Mesothelial cell of epicardium (in vitro differentiated cells): ENCODE results near the gene CDKAL1. TPM values are rescaled to one million over a fixed set of nuclear protein-coding genes. Genes with fewer than 3 reads are reported as not detected.
A peak's percentile ranks its signal among the peaks of the same experiment; 100 is the strongest.
"Not testable (repeated sequence)": the region's sequence is repeated elsewhere in the genome, so short reads cannot be mapped to it uniquely, and the experiment has no call there.

Source experiments
- DNase-seq, 2 experiments: peaks; one replicate each; pipeline ENCODE4 v3.0.0; 2021; ENCODE audit warnings: low spot score in 2 of 2; ENCODE audit not compliant: unreplicated experiment in 2 of 2
- H3K27ac Mint-ChIP-seq: 2 replicates; pipeline ENCODE4 v1.8.0; 2021; ENCODE audit warnings: mixed read lengths
- H3K27me3 Mint-ChIP-seq: 2 replicates; pipeline ENCODE4 v1.8.0; 2021; ENCODE audit warnings: low read depth, mixed read lengths
- H3K36me3 Mint-ChIP-seq: 2 replicates; pipeline ENCODE4 v1.8.0; 2021; ENCODE audit warnings: mixed read lengths
- H3K4me1 Mint-ChIP-seq: 2 replicates; pipeline ENCODE4 v1.8.0; 2021; ENCODE audit warnings: mixed read lengths
- H3K4me3 Mint-ChIP-seq: 2 replicates; pipeline ENCODE4 v1.8.0; 2021; ENCODE audit warnings: mild to moderate bottlenecking, moderate library complexity, mixed read lengths
- H3K9me3 Mint-ChIP-seq: 2 replicates; pipeline ENCODE4 v1.8.0; 2021; ENCODE audit warnings: mixed read lengths
- CTCF ChIP-seq: fragments of 200-600 bp; sonication (generic); IDR thresholded peaks from one replicate; pipeline ENCODE4 v1.5.0; 2021; ENCODE audit warnings: antibody characterized with exemption; ENCODE audit not compliant: unreplicated experiment
- total RNA-seq: library from RNA; stranded (reverse); gene quantifications from 3 replicates; pipeline ENCODE4 v1.2.1, GENCODE V29; 2021

Gene CDKAL1
- total RNA-seq, 1 donor from 2014 or later = 22.6 TPM

GRCh38 chr6:20921578-20921977 lies 387.3 kb downstream of the CDKAL1 start:
- DNase-seq = no peak
- Mint-ChIP-seq H3K36me3 (peaks cover 2% of the 10 kb centered on the region), H3K27ac (no peak overlapping the region)

GRCh38 chr6:20922743-20923142 lies 388.5 kb downstream of the CDKAL1 start:
- TF ChIP-seq CTCF = no peak
- DNase-seq = no peak
- Mint-ChIP-seq H3K4me1 (peaks cover 8% of the 10 kb centered on the region), H3K27me3 (no peaks in the 10 kb centered on the region), H3K4me3 (no peak overlapping the region), H3K27ac (no peak overlapping the region), H3K36me3 (no peaks in the 10 kb centered on the region), H3K9me3 (no peaks in the 10 kb centered on the region)

More at GRCh38 chr6:20921578-20921977, 387.3 kb downstream of the CDKAL1 start:
- no peaks in the 10 kb centered on the region for H3K4me1 Mint-ChIP-seq
- H3K9me3 Mint-ChIP-seq = peaks cover 3% of the 10 kb centered on the region
- no peak for TF ChIP-seq CTCF
- H3K4me3 Mint-ChIP-seq = no peak overlapping the region
- H3K27me3 Mint-ChIP-seq = no peaks in the 10 kb centered on the region

GRCh38 chr6:20924094-20924493 lies 389.8 kb downstream of the CDKAL1 start:
- not testable (repeated sequence) for H3K4me3 Mint-ChIP-seq, DNase-seq, H3K27me3 Mint-ChIP-seq, H3K36me3 Mint-ChIP-seq, H3K9me3 Mint-ChIP-seq, H3K27ac Mint-ChIP-seq
- H3K4me1 Mint-ChIP-seq = peaks cover 11% of the 10 kb centered on the region

- Mint-ChIP-seq H3K4me1 (peaks cover 20% of the 10 kb centered on the region), H3K27me3 (no peaks in the 10 kb centered on the region), H3K27ac (no peak overlapping the region)
Observed at GRCh38 chr6:20924911-20925543, 390.8 kb downstream of the CDKAL1 start.

GRCh38 chr6:20927130-20927860 lies 393.0 kb downstream of the CDKAL1 start:
- Mint-ChIP-seq H3K4me1 (peaks cover 22% of the 10 kb centered on the region), H3K36me3 (no peaks in the 10 kb centered on the region), H3K4me3 (no peak overlapping the region), H3K27ac (peak overlapping the region; percentile 21), H3K9me3 (peaks cover 6% of the 10 kb centered on the region), H3K27me3 (no peaks in the 10 kb centered on the region)
- TF ChIP-seq CTCF = no peak
- no peak for DNase-seq

More at GRCh38 chr6:20924911-20925543, 390.8 kb downstream of the CDKAL1 start:
- H3K36me3 Mint-ChIP-seq = no peaks in the 10 kb centered on the region
- no peaks in the 10 kb centered on the region for H3K9me3 Mint-ChIP-seq
- no peak overlapping the region for H3K4me3 Mint-ChIP-seq
- TF ChIP-seq CTCF = no peak
- DNase-seq = no peak

GRCh38 chr6:20929283-20929682 lies 395.0 kb downstream of the CDKAL1 start:
- Mint-ChIP-seq H3K27ac (peak overlapping the region; percentile 44), H3K36me3 (no peaks in the 10 kb centered on the region), H3K27me3 (no peaks in the 10 kb centered on the region), H3K4me3 (no peak overlapping the region), H3K4me1 (peaks cover 31% of the 10 kb centered on the region), H3K9me3 (peaks cover 6% of the 10 kb centered on the region)
- TF ChIP-seq CTCF = no peak
- DNase-seq = no peak
